HG03280 (cell line): ENCODE data around the gene IMPDH2.

ENCODE experiments used
- ATAC-seq: cut with Tn5 transposase; IDR thresholded peaks from one replicate; pipeline ENCODE4 v1.9.1; 2021; ENCODE audit warnings: mild to moderate bottlenecking, moderate library complexity; ENCODE audit not compliant: unreplicated experiment

Gene IMPDH2

GRCh38 chr3:49028673-49029562 lies at the start of gene IMPDH2:
IMPDH2 (minus strand) TSS chr3:49029398; CDS start chr3:49029350, 48 bp downstream.
- ATAC-seq: peak; percentile 92

GRCh38 chr3:49076646-49077045 lies 47.4 kb upstream of the IMPDH2 start:
- ATAC-seq: no peak

- no peak for ATAC-seq
These were observed 46.9 kb upstream of the IMPDH2 start for GRCh38 chr3:49076116-49076515.

- ATAC-seq: no peak
These were observed 28.8 kb upstream of the IMPDH2 start for GRCh38 chr3:49058011-49058410.

- no peak for ATAC-seq
These were observed 28.1 kb upstream of the IMPDH2 start for GRCh38 chr3:49057268-49057667.

- ATAC-seq: no peak
These were observed 25.2 kb upstream of the IMPDH2 start for GRCh38 chr3:49054344-49054862.

GRCh38 chr3:49053543-49053942 lies 24.3 kb upstream of the IMPDH2 start:
- ATAC-seq: no peak

- no peak for ATAC-seq
These were observed 6.1 kb upstream of the IMPDH2 start for GRCh38 chr3:49035281-49035680.

- no peak for ATAC-seq
These were observed 5.5 kb upstream of the IMPDH2 start for GRCh38 chr3:49034650-49035049.

- no peak for ATAC-seq
These were observed 3.6 kb upstream of the IMPDH2 start for GRCh38 chr3:49032646-49033304.

- no peak for ATAC-seq
These were observed 1.1 kb upstream of the IMPDH2 start for GRCh38 chr3:49030321-49030720.

GRCh38 chr3:49029563-49029884 lies 326 bp upstream of the IMPDH2 start:
- ATAC-seq: no peak

- ATAC-seq: no peak
These were observed 913 bp downstream of the IMPDH2 start for GRCh38 chr3:49028298-49028672.

- no peak for ATAC-seq
These were observed 1.6 kb downstream of the IMPDH2 start for GRCh38 chr3:49027634-49028033.

GRCh38 chr3:49026536-49026935 lies 2.7 kb downstream of the IMPDH2 start:
- ATAC-seq: no peak

GRCh38 chr3:49025793-49026520 lies 3.2 kb downstream of the IMPDH2 start:
- ATAC-seq: no peak

- no peak for ATAC-seq
These were observed 4.0 kb downstream of the IMPDH2 start for GRCh38 chr3:49025005-49025792.

GRCh38 chr3:49024449-49024848 lies 4.7 kb downstream of the IMPDH2 start:
- ATAC-seq: no peak

- ATAC-seq: no peak
These were observed 5.4 kb downstream of the IMPDH2 start for GRCh38 chr3:49023775-49024174.

GRCh38 chr3:49022688-49023171 lies 6.5 kb downstream of the IMPDH2 start:
- ATAC-seq: no peak
